Measurements from ENCODE around the gene MROH2A. TPM values are rescaled to one million over a fixed set of nuclear protein-coding genes. Genes with fewer than 3 reads are reported as not detected.

The MROH2A gene
- total RNA-seq, 1 donor from 2014 or later = not detected

- no peaks in the 10 kb centered on the region for H3K36me3 ChIP-seq
- no peaks in the 10 kb centered on the region for H3K9me3 ChIP-seq
- no peak overlapping the region for H3K4me3 ChIP-seq
- intact Hi-C loops (cut with DNase I) = no loop called here
- no peaks in the 10 kb centered on the region for H3K4me1 ChIP-seq
- peak; percentile 23 for DNase-seq
- H3K27me3 ChIP-seq = no peaks in the 10 kb centered on the region
- no peak for ATAC-seq
- no peak overlapping the region for H3K27ac ChIP-seq
- TF ChIP-seq, protein P1, sequence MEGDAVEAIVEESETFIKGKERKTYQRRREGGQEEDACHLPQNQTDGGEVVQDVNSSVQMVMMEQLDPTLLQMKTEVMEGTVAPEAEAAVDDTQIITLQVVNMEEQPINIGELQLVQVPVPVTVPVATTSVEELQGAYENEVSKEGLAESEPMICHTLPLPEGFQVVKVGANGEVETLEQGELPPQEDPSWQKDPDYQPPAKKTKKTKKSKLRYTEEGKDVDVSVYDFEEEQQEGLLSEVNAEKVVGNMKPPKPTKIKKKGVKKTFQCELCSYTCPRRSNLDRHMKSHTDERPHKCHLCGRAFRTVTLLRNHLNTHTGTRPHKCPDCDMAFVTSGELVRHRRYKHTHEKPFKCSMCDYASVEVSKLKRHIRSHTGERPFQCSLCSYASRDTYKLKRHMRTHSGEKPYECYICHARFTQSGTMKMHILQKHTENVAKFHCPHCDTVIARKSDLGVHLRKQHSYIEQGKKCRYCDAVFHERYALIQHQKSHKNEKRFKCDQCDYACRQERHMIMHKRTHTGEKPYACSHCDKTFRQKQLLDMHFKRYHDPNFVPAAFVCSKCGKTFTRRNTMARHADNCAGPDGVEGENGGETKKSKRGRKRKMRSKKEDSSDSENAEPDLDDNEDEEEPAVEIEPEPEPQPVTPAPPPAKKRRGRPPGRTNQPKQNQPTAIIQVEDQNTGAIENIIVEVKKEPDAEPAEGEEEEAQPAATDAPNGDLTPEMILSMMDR (IDR thresholded peaks at IDR 0.05) = no peak
These were observed 38.6 kb downstream of the MROH2A start for GRCh38 chr2:233816771-233817170.

- intact Hi-C loops (cut with DNase I) = no loop called here
- ATAC-seq = no peak
- H3K9me3 ChIP-seq = no peaks in the 10 kb centered on the region
- TF ChIP-seq, protein P1 (IDR thresholded peaks at IDR 0.05) = no peak
- H3K27me3 ChIP-seq = no peaks in the 10 kb centered on the region
- no peaks in the 10 kb centered on the region for H3K36me3 ChIP-seq
- H3K4me1 ChIP-seq = no peaks in the 10 kb centered on the region
- DNase-seq = peak; percentile 35
- H3K4me3 ChIP-seq = no peak overlapping the region
- no peak overlapping the region for H3K27ac ChIP-seq
These were observed 39.3 kb downstream of the MROH2A start for GRCh38 chr2:233817361-233817911.

- Histone ChIP-seq H3K4me3 (no peak overlapping the region), H3K36me3 (no peaks in the 10 kb centered on the region), H3K4me1 (no peaks in the 10 kb centered on the region), H3K27me3 (no peaks in the 10 kb centered on the region), H3K9me3 (no peaks in the 10 kb centered on the region), H3K27ac (no peak overlapping the region)
- ATAC-seq = no peak
- TF ChIP-seq, protein P1 (IDR thresholded peaks at IDR 0.05) = no peak
- intact Hi-C loops (cut with DNase I) = no loop called here
- no peak for DNase-seq
These were observed 40.0 kb downstream of the MROH2A start for GRCh38 chr2:233817995-233818638.

DNA sequence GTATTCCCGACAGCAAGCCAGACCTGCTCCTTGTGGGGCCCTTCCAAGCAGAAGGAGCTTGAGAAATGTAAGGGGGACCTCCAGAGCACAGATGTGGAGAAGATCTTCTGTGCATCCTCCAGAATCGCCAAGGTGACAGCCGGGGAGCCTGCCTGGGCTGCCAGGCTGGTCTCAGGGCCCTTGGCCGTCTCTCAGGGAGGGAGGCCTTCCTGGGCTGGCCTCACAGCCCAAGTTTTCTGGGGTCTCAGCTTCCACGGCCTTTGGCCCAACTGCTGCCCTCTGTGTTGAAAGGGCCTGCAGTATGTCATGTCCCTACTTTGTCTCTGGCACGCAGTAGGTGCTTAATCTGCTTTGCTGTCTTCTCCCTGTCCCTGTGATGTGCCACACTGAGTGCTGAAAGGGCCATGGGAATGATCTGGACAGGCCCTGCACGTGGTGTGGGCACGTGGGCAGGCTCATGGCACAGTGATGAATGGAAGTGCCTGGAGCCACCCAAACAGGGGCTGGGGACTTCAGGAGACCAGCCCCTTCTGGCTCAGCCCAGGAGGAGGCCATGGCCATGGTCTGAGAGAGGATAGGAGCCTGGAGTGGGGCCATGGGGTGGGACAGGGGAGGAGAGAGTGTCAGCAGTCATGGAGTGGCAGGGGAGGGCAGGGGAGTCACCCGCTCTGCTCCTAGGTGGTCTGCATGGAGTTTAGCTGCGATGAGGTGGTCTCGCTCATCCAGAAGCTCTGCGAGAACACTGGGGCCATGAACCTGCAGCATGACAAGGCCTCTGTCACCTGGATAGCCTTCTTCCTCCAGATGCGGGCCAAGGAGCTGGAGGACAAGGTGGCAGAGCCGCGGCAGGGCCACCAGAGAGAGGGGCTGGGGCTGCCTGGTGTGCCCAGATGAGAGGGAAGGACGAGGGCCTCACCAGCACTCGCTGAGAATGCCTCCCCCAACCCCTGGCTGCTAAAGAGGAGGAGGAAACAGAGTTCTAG, 40.8 kb downstream of the MROH2A start:
- Histone ChIP-seq H3K4me1 (no peaks in the 10 kb centered on the region), H3K36me3 (no peaks in the 10 kb centered on the region), H3K27ac (no peak overlapping the region), H3K9me3 (no peaks in the 10 kb centered on the region), H3K27me3 (no peaks in the 10 kb centered on the region), H3K4me3 (no peak overlapping the region)
- TF ChIP-seq, protein P1 (IDR thresholded peaks at IDR 0.05) = no peak
- intact Hi-C loops (cut with DNase I) = no loop called here
- peak; percentile 44 for DNase-seq
- ATAC-seq = no peak

GRCh38 chr2:233819884-233820773, 42.0 kb downstream of the MROH2A start:
- no peak overlapping the region for H3K4me3 ChIP-seq
- intact Hi-C loops (cut with DNase I) = no loop called here
- no peaks in the 10 kb centered on the region for H3K27me3 ChIP-seq
- H3K27ac ChIP-seq = no peak overlapping the region
- no peak for ATAC-seq
- H3K36me3 ChIP-seq = no peaks in the 10 kb centered on the region
- H3K9me3 ChIP-seq = no peaks in the 10 kb centered on the region
- DNase-seq = peak; percentile 41
- H3K4me1 ChIP-seq = no peaks in the 10 kb centered on the region
- TF ChIP-seq, protein P1 (IDR thresholded peaks at IDR 0.05) = no peak

Measured in upper lobe of right lung (tissue), 1 donor.